H9 (cell line): ENCODE data around the gene KAT14. TPM values are rescaled to one million over a fixed set of nuclear protein-coding genes. Genes with fewer than 3 reads are reported as not detected.
A peak's percentile ranks its signal among the peaks of the same experiment; 100 is the strongest.

Experiments
- DNase-seq: peaks from one replicate; pipeline ENCODE4 v3.0.0-alpha.2; 2017
- H2AFZ ChIP-seq: one replicate; pipeline ENCODE4 v1.6.1; 2013; ENCODE audit warnings: mild to moderate bottlenecking, low read length, control low read depth, moderate library complexity
- H2AK5ac ChIP-seq: 2 replicates; pipeline ENCODE4 v1.6.1; 2013; ENCODE audit warnings: low read length, control low read depth, mixed read lengths; ENCODE audit not compliant: insufficient read length
- H2BK120ac ChIP-seq: one replicate; pipeline ENCODE4 v1.6.1; 2013; ENCODE audit warnings: low read depth, mild to moderate bottlenecking, low read length, control low read depth, inconsistent platforms; ENCODE audit not compliant: poor library complexity, severe bottlenecking
- H2BK12ac ChIP-seq: 2 replicates; pipeline ENCODE4 v1.6.1; 2013; ENCODE audit warnings: low read length, control low read depth, mixed read lengths, low read depth; ENCODE audit not compliant: insufficient read length
- H2BK15ac ChIP-seq: 2 replicates; pipeline ENCODE4 v1.6.1; 2013; ENCODE audit warnings: low read depth, low read length, control low read depth
- H2BK20ac ChIP-seq: one replicate; pipeline ENCODE4 v1.6.1; 2013; ENCODE audit warnings: low read depth, mild to moderate bottlenecking, low read length, control low read depth, inconsistent platforms; ENCODE audit not compliant: poor library complexity, severe bottlenecking
- H2BK5ac ChIP-seq: 2 replicates; pipeline ENCODE4 v1.6.1; 2013; ENCODE audit warnings: low read length, control low read depth, mixed read lengths; ENCODE audit not compliant: insufficient read length
- H3K14ac ChIP-seq: 2 replicates; pipeline ENCODE4 v1.6.1; 2013; ENCODE audit warnings: low read length, control low read depth; ENCODE audit not compliant: insufficient read depth
- H3K18ac ChIP-seq: 2 replicates; pipeline ENCODE4 v1.6.1; 2013; ENCODE audit warnings: low read depth, mild to moderate bottlenecking, mixed read lengths, low read length, control low read depth; ENCODE audit not compliant: insufficient read length
- H3K23ac ChIP-seq: 2 replicates; pipeline ENCODE4 v1.6.1; 2013; ENCODE audit warnings: low read length, control low read depth, mixed read lengths, low read depth; ENCODE audit not compliant: insufficient read length
- H3K23me2 ChIP-seq: 2 replicates; pipeline ENCODE4 v1.6.1; 2013; ENCODE audit warnings: low read depth, mild to moderate bottlenecking, mixed read lengths, low read length, control low read depth; ENCODE audit not compliant: insufficient read length, poor library complexity, severe bottlenecking
- H3K27ac ChIP-seq: 2 replicates; pipeline ENCODE4 v1.5.1; 2013; ENCODE audit warnings: low read length, control low read depth, mixed read lengths, low read depth; ENCODE audit not compliant: insufficient read length
- H3K27me3 ChIP-seq: 2 replicates; pipeline ENCODE4 v1.6.1; 2013; ENCODE audit warnings: low read length, control low read depth, inconsistent platforms; ENCODE audit not compliant: insufficient read depth
- H3K4ac ChIP-seq: 2 replicates; pipeline ENCODE4 v1.6.1; 2013; ENCODE audit warnings: low read depth, mild to moderate bottlenecking, control low read depth, inconsistent platforms, low read length, moderate library complexity
- H3K4me1 ChIP-seq: 2 replicates; pipeline ENCODE4 v1.6.1; 2013; ENCODE audit warnings: low read length, control low read depth, inconsistent platforms; ENCODE audit not compliant: insufficient read depth
- H3K4me2 ChIP-seq: 2 replicates; pipeline ENCODE4 v1.6.1; 2013; ENCODE audit warnings: low read length, control low read depth, mixed read lengths; ENCODE audit not compliant: insufficient read length, insufficient read depth
- H3K56ac ChIP-seq: 2 replicates; pipeline ENCODE4 v1.6.1; 2013; ENCODE audit warnings: low read depth, mild to moderate bottlenecking, mixed read lengths, low read length, control low read depth; ENCODE audit not compliant: insufficient read length
- H3K79me1 ChIP-seq: 2 replicates; pipeline ENCODE4 v1.6.1; 2013; ENCODE audit warnings: low read depth, mild to moderate bottlenecking, moderate library complexity, low read length, control low read depth, inconsistent platforms; ENCODE audit not compliant: insufficient read depth, poor library complexity, severe bottlenecking
- H3K79me2 ChIP-seq: 2 replicates; pipeline ENCODE4 v1.6.1; 2013; ENCODE audit warnings: low read length, control low read depth, inconsistent platforms; ENCODE audit not compliant: insufficient read depth
- H3K9ac ChIP-seq: 2 replicates; pipeline ENCODE4 v1.6.1; 2013; ENCODE audit warnings: low read length, control low read depth, mixed read lengths; ENCODE audit not compliant: insufficient read length; ENCODE audit errors: extremely low read depth
- H3K9me3 ChIP-seq: one replicate; pipeline ENCODE4 v1.6.1; 2013; ENCODE audit warnings: low read depth, low read length, inconsistent platforms; ENCODE audit not compliant: control insufficient read depth
- H3T11ph ChIP-seq: one replicate; pipeline ENCODE4 v1.6.1; 2013; ENCODE audit warnings: mild to moderate bottlenecking, low read length, control low read depth, inconsistent platforms
- H4K20me1 ChIP-seq: one replicate; pipeline ENCODE4 v1.6.1; 2013; ENCODE audit not compliant: control insufficient read depth, insufficient read length, insufficient read depth
- H4K5ac ChIP-seq: 2 replicates; pipeline ENCODE4 v1.6.1; 2013; ENCODE audit warnings: low read depth, mild to moderate bottlenecking, mixed read lengths, low read length, control low read depth; ENCODE audit not compliant: insufficient read length
- H4K8ac ChIP-seq: replicated peaks from 2 replicates; pipeline ENCODE4 v1.6.1; 2013; ENCODE audit warnings: low read length, control low read depth, mixed read lengths, low read depth; ENCODE audit not compliant: insufficient read length
- H4K91ac ChIP-seq: 2 replicates; pipeline ENCODE4 v1.6.1; 2013; ENCODE audit warnings: low read depth, mild to moderate bottlenecking, moderate library complexity, mixed read lengths, low read length, control low read depth; ENCODE audit not compliant: insufficient read length
- H3K27ac Mint-ChIP-seq, 3 experiments: 2 replicates in 2 of 3; 3 replicates in 1 of 3; pipeline ENCODE4 v1.8.0; 2020 to 2021; ENCODE audit warnings: mixed read lengths in 3 of 3, mild to moderate bottlenecking in 1 of 3, moderate library complexity in 1 of 3
- H3K27me3 Mint-ChIP-seq: 2 replicates; pipeline ENCODE4 v1.8.0; 2021; ENCODE audit warnings: low read depth, mild to moderate bottlenecking, moderate library complexity, mixed read lengths
- H3K36me3 Mint-ChIP-seq, 3 experiments: 2 replicates in 2 of 3; 3 replicates in 1 of 3; pipeline ENCODE4 v1.8.0; 2020 to 2021; ENCODE audit warnings: low read depth in 3 of 3, mixed read lengths in 3 of 3; ENCODE audit not compliant: insufficient read depth in 1 of 3
- H3K4me1 Mint-ChIP-seq, 2 experiments: 2 replicates each; pipeline ENCODE4 v1.8.0; 2020; ENCODE audit warnings: mixed read lengths in 2 of 2
- H3K4me3 Mint-ChIP-seq, 2 experiments: 2 replicates in 1 of 2; 3 replicates in 1 of 2; pipeline ENCODE4 v1.8.0; 2020 to 2021; ENCODE audit warnings: mild to moderate bottlenecking in 2 of 2, mixed read lengths in 2 of 2, moderate library complexity in 1 of 2
- H3K9me3 Mint-ChIP-seq, 2 experiments: 2 replicates in 1 of 2; 3 replicates in 1 of 2; pipeline ENCODE4 v1.8.0; 2020; ENCODE audit warnings: mild to moderate bottlenecking in 2 of 2, mixed read lengths in 2 of 2, moderate library complexity in 1 of 2
- WGBS: extraction: QIAGEN DNeasy Blood & Tissue Kit; methylation state at CpG from one replicate; pipeline ENCODE4 v1.1.7; 2013; ENCODE audit warnings: missing lambda C conversion rate, low lambda C conversion rate, mixed read lengths; ENCODE audit not compliant: insufficient read length; ENCODE audit errors: extremely low coverage; 5-methylcytosine and 5-hydroxymethylcytosine counted together
- total RNA-seq: library from RNA; stranded (reverse); gene quantifications from 2 replicates; pipeline ENCODE4 v1.2.1, GENCODE V29; 2021
- TF ChIP-seq, protein P1 (sequence below): fragments of 200-600 bp; sonication (generic); conservative IDR thresholded peaks from 3 replicates; pipeline ENCODE4 v1.8.0; 2021; ENCODE audit warnings: antibody characterized with exemption, mild to moderate bottlenecking

Gene KAT14
- total RNA-seq, 1 experiment from 2014 or later: 19.2 TPM

DNA sequence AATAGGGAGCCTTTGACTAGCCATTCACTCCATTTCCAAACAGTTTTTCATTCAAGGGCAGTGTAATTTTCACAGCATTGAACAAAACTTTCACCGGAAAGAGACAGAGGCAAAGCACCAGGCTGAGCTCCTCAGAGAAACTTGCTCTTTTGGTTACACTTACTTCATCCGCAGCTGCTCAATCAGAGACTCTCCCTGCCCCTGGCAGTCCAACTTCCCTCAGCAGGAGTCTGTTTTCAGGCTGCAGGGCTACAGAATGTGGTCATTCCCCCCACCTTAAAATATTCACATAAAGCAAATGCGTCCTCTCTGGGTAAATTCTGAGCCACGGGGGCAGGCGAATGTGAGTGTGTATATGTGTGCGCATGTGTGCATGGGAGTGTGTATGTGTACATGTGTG lies 80.6 kb downstream of the KAT14 start:
- H3K9me3 ChIP-seq: no peaks in the 10 kb centered on the region
- no peaks in the 10 kb centered on the region for H3K79me2 ChIP-seq
- no peaks in the 10 kb centered on the region for H3K27me3 ChIP-seq
- no peak overlapping the region for H3K27ac ChIP-seq
- no peaks in the 10 kb centered on the region for H3K27me3 Mint-ChIP-seq
- no peak overlapping the region for H3K23ac ChIP-seq
- no peaks in the 10 kb centered on the region for H3K9me3 Mint-ChIP-seq
- no peak overlapping the region for H4K91ac ChIP-seq
- no CpG with 5 or more reads among the region's 6 CpGs for WGBS
- H3K4me2 ChIP-seq: no peak overlapping the region
- peaks cover 11 to 17% of the 10 kb centered on the region in 2 experiments for H3K4me1 Mint-ChIP-seq
- no peak overlapping the region for H3K14ac ChIP-seq
- H2BK15ac ChIP-seq: no peak overlapping the region
- H2BK5ac ChIP-seq: no peak overlapping the region
- no peak for DNase-seq
- no peaks in the 10 kb centered on the region for H3K79me1 ChIP-seq
- no peaks in the 10 kb centered on the region for H3K23me2 ChIP-seq
- TF ChIP-seq, protein P1, sequence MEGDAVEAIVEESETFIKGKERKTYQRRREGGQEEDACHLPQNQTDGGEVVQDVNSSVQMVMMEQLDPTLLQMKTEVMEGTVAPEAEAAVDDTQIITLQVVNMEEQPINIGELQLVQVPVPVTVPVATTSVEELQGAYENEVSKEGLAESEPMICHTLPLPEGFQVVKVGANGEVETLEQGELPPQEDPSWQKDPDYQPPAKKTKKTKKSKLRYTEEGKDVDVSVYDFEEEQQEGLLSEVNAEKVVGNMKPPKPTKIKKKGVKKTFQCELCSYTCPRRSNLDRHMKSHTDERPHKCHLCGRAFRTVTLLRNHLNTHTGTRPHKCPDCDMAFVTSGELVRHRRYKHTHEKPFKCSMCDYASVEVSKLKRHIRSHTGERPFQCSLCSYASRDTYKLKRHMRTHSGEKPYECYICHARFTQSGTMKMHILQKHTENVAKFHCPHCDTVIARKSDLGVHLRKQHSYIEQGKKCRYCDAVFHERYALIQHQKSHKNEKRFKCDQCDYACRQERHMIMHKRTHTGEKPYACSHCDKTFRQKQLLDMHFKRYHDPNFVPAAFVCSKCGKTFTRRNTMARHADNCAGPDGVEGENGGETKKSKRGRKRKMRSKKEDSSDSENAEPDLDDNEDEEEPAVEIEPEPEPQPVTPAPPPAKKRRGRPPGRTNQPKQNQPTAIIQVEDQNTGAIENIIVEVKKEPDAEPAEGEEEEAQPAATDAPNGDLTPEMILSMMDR: no peak
- H4K5ac ChIP-seq: no peak overlapping the region
- H3K27ac Mint-ChIP-seq: peak overlapping the region in 2 of 3 experiments; percentile 67 to 74; a peak in 1 of 7 replicates
- H2AK5ac ChIP-seq: no peak overlapping the region
- no peaks in the 10 kb centered on the region for H4K20me1 ChIP-seq
- H4K8ac ChIP-seq: no peak overlapping the region
- H3K9ac ChIP-seq: no peak overlapping the region
- no peak overlapping the region for H2BK120ac ChIP-seq
- no peak overlapping the region for H3T11ph ChIP-seq
- H2BK12ac ChIP-seq: no peak overlapping the region
- H2BK20ac ChIP-seq: no peak overlapping the region
- no peaks in the 10 kb centered on the region for H3K36me3 Mint-ChIP-seq
- H3K4me1 ChIP-seq: no peaks in the 10 kb centered on the region
- no peak overlapping the region for H3K18ac ChIP-seq
- H3K56ac ChIP-seq: no peak overlapping the region
- H3K4ac ChIP-seq: no peak overlapping the region
- H2AFZ ChIP-seq: no peak overlapping the region
- no peak overlapping the region for H3K4me3 Mint-ChIP-seq
